GM21619 (cell line): ENCODE results near the gene HNRNPH1.

Source experiments
- ATAC-seq: cut with Tn5 transposase; IDR thresholded peaks from one replicate; pipeline ENCODE4 v1.9.1; 2021; ENCODE audit not compliant: unreplicated experiment

Gene HNRNPH1

DNA sequence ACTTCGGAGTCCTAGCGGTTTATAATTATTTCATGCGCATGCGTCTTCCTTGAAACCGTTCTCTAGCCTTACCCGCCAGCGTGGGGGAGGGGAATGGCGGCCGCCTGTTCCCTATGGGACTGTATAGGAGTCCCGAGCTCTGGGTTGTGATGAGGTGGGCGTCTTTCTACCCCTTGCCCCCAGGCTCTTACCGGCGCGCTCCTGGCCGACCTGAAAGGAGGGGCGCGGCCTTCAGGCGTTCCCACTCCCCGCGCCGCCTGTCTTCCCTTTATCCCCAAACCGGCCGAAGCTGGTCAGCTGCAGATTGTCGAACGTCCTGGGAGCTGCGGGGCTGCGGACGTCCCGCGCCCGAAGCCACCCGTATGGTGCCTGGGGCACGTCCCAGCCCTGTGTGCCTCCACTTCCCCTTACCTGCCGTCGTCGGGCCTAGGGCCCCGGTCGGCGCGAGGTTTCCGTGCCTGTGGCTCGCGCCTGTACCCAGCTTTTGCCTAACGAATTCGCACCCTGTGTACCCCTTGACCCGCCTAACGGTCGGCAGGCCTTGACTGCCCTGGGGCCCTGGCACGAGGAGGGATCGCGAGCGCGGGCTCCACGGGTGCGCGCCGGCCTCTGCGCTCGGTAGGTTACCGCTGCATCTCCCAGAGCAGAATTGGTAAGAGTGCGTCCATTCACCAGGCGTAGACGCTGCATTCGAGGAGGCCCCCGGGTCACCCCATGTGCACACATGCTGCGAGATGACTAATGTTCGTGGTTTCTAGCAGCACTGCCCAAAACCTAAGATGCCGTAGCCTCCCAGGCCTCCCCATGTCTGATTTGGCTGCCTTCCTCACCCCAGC lies 653 bp upstream of the HNRNPH1 start:
- peak; percentile 6 for ATAC-seq

DNA sequence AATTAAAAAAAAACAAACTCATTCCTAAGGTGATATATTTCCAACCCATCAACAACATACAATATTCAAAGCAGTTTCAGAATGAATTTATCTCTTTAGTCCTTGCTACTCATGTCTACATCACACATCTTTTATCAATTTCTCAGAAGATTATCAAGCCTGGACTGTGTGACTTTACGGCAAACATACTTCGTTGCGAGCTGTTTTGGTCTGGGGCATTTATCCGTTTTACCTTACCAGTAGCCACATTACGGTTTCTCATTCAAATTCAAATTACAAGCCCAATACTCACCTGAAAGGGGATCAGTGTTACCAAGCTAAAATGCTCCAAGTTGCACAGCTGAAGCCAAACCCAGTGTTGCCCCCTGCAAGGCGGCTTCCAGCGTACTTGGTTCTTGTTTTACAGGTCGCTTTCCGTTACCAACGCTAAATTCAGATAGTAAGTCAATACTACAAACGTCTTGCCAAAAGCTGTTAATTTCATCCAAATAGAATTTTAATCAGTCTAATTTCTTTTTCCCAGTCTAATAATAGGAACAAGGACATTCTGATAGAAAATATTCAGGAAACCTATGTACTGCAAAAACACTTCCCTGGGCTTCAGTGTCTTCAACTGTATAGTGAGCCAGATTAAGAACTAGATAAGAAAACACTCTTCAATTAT lies 1.8 kb downstream of the HNRNPH1 start:
- ATAC-seq = no peak

DNA sequence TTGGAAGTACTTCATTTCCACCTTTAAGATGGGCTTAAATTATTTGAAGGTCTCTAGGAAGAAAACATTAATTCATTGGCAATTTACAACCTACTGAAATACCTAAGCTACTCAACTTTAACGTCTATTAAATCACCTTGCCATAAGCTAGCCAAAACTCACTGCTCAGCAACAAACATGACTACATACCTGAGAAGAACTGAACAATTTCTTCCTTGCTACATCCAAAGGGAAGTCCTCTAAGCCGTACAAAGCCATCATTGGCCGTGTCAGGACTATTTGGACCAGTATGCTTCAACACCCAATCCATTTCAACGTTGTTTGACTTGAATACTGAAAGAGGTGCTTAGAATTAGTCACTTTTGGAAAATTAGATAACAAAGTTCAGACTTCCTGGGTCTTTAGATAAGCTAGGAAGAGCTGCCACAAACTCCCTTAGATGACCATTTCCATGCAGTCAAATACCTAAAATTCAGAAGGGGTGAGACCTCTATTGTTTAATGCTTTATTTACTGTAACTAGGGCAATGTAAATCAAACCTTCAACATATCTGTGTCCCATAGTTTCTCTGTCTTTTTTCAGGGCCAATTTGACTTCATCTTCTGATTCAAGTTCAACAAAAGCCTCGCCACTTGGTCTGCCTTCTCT lies 2.6 kb downstream of the HNRNPH1 start:
- ATAC-seq = no peak

DNA sequence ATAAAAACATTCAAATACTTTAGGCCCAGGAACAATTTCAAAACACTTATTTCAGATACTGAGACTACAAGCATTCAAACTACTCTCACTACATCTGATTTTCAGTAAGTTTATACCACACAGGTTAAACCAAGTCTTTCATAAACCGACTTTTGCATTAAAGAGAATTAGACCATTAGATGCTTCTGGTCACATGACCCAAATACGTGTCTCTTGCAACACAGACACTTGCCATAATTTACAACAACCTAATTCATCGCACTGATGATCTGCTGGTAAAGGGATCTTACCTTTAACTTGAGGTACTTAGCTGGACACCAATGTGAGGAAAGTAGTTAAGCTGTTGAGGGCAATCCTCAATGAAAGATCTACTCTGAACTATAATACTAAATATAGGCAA lies 3.2 kb downstream of the HNRNPH1 start:
- ATAC-seq = no peak

DNA sequence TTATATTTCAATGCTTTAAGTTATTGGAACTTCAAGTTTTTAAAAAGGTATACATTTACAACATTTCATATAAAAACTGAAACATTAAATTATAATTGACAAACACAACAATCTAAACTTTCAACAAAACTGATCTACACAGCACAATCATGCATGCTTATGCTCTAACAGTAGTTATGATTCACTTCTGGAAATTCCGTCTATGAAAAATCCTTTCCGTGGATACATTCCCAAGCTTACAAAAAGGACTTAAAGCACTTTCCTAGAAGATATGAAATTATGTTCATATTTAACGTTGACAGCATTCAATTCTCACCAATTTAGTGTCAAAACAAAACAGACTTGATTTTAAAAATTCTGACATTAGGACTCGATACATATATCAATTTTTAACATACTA lies 3.7 kb downstream of the HNRNPH1 start:
- ATAC-seq = no peak

DNA sequence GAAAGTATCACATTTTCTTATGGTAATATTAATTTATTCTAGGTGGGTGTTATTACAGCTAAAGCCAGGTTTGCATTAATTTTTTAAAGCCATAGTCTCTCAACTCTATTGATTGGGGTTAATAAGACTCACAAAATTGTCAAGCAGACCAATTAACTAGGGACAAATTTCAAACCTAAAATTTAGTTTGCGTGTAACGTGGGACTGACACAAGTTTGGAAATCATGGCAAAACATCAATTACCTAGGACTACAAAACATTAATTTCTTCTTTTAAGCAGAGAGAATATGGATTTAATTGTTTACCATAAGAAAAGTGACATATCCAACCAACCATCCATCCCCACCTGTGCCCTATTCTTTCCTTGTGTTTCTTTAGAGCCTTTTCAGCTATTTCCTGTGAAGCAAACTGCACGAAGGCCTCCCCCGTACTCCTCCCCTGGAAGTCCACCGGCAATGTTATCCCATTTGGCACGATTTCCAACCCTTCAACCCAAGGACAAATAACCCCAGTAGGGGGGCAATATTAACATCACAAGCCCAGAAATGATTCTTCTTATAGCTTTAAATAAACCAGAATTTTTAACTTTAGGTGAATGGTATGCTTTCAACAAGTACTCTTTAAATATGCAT lies 4.4 kb downstream of the HNRNPH1 start:
- no peak for ATAC-seq

DNA sequence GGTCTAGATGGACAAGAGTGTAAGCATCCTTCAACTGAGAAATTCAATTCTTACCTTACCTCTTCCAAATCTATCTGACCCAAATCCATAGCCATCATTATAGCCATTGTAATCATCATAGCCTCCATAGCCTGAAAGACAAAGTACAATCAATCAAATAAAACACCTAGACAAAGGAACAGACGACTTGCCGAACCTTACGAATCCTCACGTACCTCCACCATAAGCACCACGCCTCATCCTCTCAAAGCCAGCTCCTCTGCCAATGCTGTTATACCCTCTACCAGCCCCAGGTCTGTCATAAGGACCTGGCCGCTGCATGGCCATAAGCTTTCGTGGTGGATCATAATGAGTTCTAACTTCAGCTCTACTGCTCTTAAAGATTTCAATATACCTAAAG lies 5.5 kb downstream of the HNRNPH1 start:
- no peak for ATAC-seq

DNA sequence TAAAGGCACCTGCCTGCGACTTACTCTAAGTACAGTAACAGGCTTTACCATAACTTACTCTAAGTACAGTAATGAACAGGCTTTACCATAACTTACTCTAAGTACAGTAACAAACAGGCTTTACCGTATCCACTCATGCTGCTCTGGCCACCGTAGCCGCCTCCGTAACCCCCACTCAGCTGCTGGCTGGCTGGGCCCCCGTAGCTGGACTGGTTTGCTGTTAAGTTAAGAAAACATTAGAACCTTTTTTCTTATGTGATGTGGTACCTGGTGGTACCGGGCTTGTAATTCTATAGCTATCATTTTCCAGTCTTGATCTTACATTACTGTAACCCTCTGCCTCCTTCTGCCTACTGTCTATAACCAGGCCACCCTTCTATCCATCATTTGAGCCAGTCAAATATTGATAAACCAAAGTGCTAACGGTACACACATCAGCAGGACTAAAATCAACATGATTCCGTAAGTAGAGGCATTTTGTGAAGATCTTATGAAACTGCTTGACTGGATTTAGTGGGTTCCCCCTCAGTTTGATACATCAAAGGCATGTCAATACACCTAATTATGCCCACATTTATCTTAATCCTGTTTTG lies 7.4 kb downstream of the HNRNPH1 start:
- no peak for ATAC-seq

DNA sequence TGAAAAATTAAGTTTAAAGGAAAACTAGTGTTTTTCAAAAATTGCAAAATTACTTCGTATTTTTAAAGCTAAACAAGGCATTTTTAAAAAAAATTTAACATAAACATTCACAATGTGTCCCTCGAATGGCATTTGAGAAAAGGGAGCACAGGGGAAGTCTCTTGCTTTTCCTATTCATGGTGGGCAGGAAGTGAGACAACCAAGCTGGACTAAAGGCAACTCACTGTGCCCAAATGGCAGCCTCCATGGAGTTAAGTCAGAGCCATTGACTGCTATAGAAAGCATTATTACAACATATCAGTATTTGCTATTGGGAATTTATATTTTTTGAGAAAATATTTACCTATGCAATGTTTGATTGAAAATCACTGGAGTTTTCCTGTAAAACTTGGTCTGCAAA lies 8.3 kb downstream of the HNRNPH1 start:
- ATAC-seq = no peak

DNA sequence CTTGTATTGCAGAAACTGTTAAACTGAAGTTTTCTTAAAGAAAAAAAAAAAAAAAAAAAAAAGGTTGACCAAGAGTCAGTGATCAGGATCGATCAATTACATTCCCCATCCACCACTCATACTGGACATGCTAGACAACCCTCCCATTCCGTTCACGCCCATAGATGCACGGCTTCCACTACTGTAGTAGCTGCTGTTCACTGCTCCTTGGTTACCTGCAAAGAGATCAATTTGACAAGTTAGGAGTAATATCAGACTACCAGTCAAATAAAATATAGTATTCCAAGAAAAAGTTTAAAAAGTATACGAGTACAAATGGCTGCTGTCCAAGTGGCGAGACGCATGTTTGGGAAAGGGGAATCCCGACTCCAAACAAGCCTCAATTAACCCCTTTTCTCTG lies 8.7 kb downstream of the HNRNPH1 start:
- no peak for ATAC-seq

DNA sequence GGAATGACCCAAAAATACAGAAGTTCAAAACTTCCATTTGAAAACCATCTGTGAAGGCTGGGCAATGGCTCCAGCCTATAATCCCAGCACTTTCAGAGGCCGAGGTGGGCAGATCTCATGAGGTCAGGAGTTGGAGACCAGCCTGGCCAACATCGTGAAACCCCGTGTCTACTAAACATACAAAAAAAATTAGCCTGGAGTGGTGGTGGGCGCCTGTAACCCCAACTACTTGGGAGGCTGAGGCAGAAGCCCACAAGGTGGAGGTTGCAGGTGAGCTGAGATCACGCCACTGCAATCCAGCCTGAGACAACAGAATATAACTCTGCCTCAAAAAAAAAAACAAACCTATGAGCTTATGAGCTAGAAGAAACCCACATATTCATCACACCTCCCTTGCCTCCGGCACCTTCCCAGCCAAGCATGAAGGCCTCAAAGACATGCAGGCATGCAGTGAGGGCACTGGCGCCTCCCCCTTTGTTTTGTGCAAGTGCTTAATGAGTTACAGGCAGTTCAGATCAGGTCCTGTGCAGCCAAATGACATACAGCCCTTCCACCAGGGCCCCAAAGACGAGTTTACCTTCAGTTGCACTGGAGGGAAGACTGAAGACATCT lies 9.9 kb downstream of the HNRNPH1 start:
- no peak for ATAC-seq

DNA sequence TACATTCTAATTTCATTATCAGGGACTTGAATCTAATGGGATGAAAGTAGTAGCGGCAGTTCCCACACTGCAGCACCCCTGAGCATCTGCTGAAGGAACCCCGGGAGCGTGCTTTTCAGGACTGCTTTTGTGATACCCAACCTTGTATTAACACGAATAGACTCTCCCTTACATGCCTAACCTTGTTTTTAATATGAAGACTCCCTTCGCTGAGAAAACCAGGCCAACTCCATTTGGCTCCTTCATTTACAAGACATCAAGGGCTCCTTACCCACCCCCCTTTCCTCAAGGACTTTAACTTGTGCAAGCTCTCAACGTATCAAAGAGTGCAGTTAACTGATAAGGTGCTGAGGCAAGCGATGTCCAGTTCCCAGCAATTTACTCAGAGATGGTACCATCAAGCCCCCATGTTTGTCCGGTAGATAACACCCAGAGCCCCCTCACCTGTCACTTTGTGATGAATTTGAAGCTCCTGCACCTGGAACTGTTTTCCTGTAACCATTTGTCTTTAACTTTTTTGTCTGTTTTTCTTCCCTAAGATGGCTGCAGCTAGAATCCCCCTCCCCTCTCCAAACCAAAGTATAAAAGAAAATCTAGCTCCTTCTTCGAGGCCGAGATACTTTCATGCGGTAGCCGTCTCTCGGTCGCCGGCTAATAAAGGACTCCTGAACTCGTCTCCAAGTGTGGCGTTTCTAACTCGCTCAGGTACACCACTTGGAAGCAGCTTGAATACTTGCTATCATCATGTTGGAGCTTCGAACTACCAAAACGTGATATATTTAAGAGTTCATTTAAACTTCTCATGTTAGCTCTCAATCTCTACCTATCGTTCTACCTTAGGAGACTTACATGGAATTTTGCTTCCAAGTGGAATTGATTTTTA lies 10.7 kb downstream of the HNRNPH1 start:
- ATAC-seq = no peak

DNA sequence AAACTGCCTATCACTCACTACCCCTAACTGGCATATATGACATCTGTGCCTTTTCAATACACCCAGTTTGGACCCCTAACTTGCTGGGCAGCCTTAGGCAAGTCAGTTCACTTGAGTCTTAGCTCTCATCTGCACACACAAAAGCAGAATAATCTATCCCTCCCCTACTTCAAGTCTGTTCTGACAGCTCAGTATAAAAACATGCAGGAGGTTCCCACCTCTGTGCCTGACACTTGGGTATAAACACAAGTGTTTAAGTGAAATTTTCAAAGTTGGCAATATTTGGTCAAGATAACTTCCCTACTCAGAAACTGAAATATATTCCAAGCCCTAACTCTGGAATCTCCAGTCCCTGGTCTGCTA lies 12.6 kb downstream of the HNRNPH1 start:
- no peak for ATAC-seq

DNA sequence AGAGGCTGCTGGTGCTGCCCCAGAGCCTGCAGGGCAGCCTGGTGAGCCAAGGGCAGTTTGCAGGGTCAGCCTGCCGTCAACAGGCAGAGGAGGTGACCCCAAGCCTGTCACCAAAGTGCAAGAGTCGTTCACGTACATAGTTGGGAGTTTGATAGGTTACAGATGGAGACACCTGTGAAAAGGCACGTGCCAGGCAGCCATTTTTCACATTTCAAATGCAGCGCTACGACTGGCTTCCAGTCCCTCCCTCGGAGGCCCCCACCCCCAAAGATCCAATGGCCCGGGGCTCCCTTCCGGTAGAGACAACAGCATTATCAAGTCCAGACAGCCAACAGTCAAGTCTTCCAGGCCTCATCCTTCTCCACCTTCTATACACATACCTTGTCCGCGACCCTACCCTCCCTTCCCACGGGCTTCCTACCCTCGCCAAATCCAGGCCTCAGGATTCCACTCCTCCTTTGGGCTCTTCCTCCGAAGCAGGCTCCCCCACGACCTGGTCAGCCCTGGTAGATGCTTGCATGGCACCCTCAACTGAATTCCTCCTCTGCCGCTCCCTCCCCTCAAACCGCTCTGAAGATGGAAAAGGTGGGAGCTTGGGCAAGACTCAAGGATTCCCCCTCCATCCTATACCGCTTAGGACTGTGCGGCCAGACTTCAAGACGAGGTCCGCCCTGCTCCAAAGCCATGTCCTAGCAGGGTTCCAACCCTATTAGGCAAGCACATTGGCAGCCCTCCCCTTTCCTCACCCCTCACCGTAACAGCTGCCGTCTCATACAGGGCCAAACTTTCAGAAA lies 13.2 kb downstream of the HNRNPH1 start:
- no peak for ATAC-seq

DNA sequence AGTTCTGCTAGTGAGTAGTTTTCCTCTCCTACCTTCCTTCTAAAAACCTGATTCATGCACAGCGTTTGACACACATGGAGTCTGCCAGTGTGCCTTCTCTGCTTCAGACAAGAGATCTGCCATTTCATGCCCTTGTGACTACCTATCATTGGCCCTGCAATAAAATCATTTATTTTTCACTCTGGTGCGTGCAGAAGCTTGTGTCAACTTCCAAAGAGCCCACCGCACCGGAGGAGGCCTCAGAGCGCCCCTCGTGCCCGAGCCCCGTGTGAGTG lies 13.7 kb downstream of the HNRNPH1 start:
- no peak for ATAC-seq

DNA sequence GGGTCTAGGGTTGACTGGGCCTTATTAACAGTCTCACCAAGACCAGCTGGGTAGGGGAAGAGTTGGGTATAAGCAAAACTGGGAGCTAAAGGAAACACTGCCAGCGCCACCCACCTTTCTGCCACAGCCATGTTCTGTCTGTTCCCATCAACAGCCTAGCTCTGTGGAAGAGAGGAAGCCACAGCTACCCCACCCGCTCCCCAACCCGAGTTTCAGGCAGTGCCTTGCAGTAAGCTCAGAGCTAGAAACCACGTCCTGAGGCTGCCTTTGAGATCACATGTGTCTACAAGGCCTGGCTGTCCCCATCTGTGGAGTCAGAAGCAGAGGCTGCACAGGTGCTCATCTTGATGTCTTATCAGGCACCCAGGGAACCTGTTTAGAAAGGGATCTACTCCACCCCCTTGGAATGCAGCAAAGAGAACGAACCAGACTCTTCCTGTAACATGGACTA lies 15.3 kb downstream of the HNRNPH1 start:
- no peak for ATAC-seq

DNA sequence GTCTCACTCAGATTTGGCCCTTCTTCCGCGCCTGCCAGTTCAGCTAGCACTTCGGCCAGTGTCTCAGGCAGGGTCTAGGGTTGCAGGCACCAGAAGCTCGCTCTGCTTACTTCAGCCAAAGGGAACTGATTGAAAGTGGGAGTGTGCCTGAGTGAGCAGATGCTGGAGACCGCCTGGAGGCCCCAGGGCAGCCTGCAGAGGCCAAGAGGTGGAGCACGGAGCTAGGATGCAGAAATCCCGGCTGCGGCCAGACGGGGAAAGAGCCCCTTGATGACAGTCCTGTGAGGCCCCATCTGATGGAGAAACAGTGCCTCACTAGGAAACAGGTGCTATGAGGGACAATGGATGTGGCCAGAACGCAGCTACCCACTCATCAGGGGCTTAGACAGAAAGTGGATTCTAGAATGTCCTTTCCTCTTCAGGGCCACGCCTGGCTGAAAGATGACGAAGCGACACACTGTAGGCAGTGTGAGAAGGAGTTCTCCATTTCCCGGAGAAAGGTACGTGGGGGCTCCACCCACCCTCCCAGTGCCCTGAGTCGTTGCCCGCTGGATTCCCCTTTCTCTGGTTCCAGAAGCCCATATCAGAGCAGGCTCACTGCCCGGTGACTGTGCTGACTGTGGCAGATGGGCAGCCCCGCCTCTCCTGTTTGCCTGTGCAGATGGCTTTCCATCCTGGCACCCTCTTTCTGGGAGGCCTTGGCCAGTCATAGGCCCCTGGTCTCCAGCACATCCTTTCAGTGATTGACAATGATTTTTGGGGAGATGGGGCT lies 16.1 kb downstream of the HNRNPH1 start:
- ATAC-seq = no peak

DNA sequence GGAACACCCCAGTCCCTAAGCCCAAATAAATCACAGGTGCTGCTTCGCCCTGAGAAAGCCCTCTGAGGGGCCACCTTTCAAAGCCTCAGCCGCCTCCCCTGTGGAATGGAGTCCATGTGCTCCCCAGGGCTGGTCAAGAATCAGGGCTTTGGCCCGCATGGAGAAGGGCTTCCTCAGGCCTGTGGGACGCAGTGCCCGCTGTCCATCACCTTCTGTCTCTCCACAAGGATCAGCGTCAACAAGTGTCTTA lies 16.6 kb downstream of the HNRNPH1 start:
- no peak for ATAC-seq
